ENCODE measurements around the gene ZNF438.

Gene ZNF438

GRCh38 chr10:30861221-30861620, 170.4 kb downstream of the ZNF438 start:
- no peak for TF ChIP-seq POLR2AphosphoS5 (IDR thresholded peaks at IDR 0.05; ENCODE audit: low read depth, low read length)
- no peak for TF ChIP-seq REST (IDR thresholded peaks at IDR 0.05; ENCODE audit: insufficient read depth in 1 of 2, low read depth in 2 of 2, low read length in 2 of 2)
- TF ChIP-seq FOXP2 (optimal IDR thresholded peaks at IDR 0.05; ENCODE audit: borderline replicate concordance, extremely low read depth, extremely low read length, insufficient read depth), result no peak
- no peak for TF ChIP-seq SIN3A (IDR thresholded peaks at IDR 0.05; ENCODE audit: borderline replicate concordance, insufficient read depth, low read length)

- TF ChIP-seq SIN3A (IDR thresholded peaks at IDR 0.05; ENCODE audit: borderline replicate concordance, insufficient read depth, low read length), result no peak
- no peak for TF ChIP-seq TAF1 (IDR thresholded peaks at IDR 0.05; ENCODE audit: borderline replicate concordance, insufficient read depth, low read length)
- TF ChIP-seq REST (IDR thresholded peaks at IDR 0.05; ENCODE audit: insufficient read depth in 1 of 2, low read depth in 2 of 2, low read length in 2 of 2), result no peak
- no peak for TF ChIP-seq FOXP2 (optimal IDR thresholded peaks at IDR 0.05; ENCODE audit: borderline replicate concordance, extremely low read depth, extremely low read length, insufficient read depth)
- TF ChIP-seq POLR2AphosphoS5 (IDR thresholded peaks at IDR 0.05; ENCODE audit: low read depth, low read length), result no peak
These were observed 173.2 kb downstream of the ZNF438 start for GRCh38 chr10:30858499-30858898.

- no peak for TF ChIP-seq SIN3A (IDR thresholded peaks at IDR 0.05; ENCODE audit: borderline replicate concordance, insufficient read depth, low read length)
- no peak for TF ChIP-seq FOXP2 (optimal IDR thresholded peaks at IDR 0.05; ENCODE audit: borderline replicate concordance, extremely low read depth, extremely low read length, insufficient read depth)
- TF ChIP-seq REST (IDR thresholded peaks at IDR 0.05; ENCODE audit: insufficient read depth in 1 of 2, low read depth in 2 of 2, low read length in 2 of 2), result no peak
- no peak for TF ChIP-seq POLR2AphosphoS5 (IDR thresholded peaks at IDR 0.05; ENCODE audit: low read depth, low read length)
- no peak for TF ChIP-seq TAF1 (IDR thresholded peaks at IDR 0.05; ENCODE audit: borderline replicate concordance, insufficient read depth, low read length)
These were observed 173.9 kb downstream of the ZNF438 start for GRCh38 chr10:30857803-30858202.

GRCh38 chr10:30855131-30855530, 176.5 kb downstream of the ZNF438 start:
- TF ChIP-seq TAF1 (IDR thresholded peaks at IDR 0.05; ENCODE audit: borderline replicate concordance, insufficient read depth, low read length) (no peak), FOXP2 (optimal IDR thresholded peaks at IDR 0.05; ENCODE audit: borderline replicate concordance, extremely low read depth, extremely low read length, insufficient read depth) (no peak), REST (IDR thresholded peaks at IDR 0.05; ENCODE audit: insufficient read depth in 1 of 2, low read depth in 2 of 2, low read length in 2 of 2) (no peak), SIN3A (IDR thresholded peaks at IDR 0.05; ENCODE audit: borderline replicate concordance, insufficient read depth, low read length) (no peak), POLR2AphosphoS5 (IDR thresholded peaks at IDR 0.05; ENCODE audit: low read depth, low read length) (no peak)

GRCh38 chr10:30854656-30855055, 177.0 kb downstream of the ZNF438 start:
- TF ChIP-seq FOXP2 (optimal IDR thresholded peaks at IDR 0.05; ENCODE audit: borderline replicate concordance, extremely low read depth, extremely low read length, insufficient read depth) (no peak), SIN3A (IDR thresholded peaks at IDR 0.05; ENCODE audit: borderline replicate concordance, insufficient read depth, low read length) (no peak), REST (IDR thresholded peaks at IDR 0.05; ENCODE audit: insufficient read depth in 1 of 2, low read depth in 2 of 2, low read length in 2 of 2) (no peak), POLR2AphosphoS5 (IDR thresholded peaks at IDR 0.05; ENCODE audit: low read depth, low read length) (no peak), TAF1 (IDR thresholded peaks at IDR 0.05; ENCODE audit: borderline replicate concordance, insufficient read depth, low read length) (no peak)
